Upper lobe of left lung (tissue), 6 donors: Measurements from ENCODE around the gene FAM9B. TPM values are rescaled to one million over a fixed set of nuclear protein-coding genes. Genes with fewer than 3 reads are reported as not detected.

Experiments
- ATAC-seq, 2 donors: fragments of 200-7000 bp; cut with Tn5 transposase; one replicate each; pipeline ENCODE4 v1.9.1; 2022; ENCODE audit warnings: mild to moderate bottlenecking in 2 of 2, moderate library complexity in 2 of 2; ENCODE audit not compliant: low FRiP score in 2 of 2
- DNase-seq, 2 donors: peaks; one replicate each; pipeline ENCODE4 v3.0.0-alpha.2; 2019 to 2020
- H3K27ac ChIP-seq, 4 donors: fragments of 200-600 bp; sonication (generic); one replicate each; pipeline ENCODE4 v1.5.1; 2016 to 2019
- H3K27me3 ChIP-seq, 4 donors: fragments of 200-600 bp; sonication (generic); one replicate each; pipeline ENCODE4 v1.5.1; 2017 to 2019
- H3K36me3 ChIP-seq, 4 donors: fragments of 200-600 bp; sonication (generic); one replicate each; pipeline ENCODE4 v1.5.1; 2016 to 2019
- H3K4me1 ChIP-seq, 4 donors: fragments of 200-600 bp; sonication (generic); one replicate each; pipeline ENCODE4 v1.5.1; 2018 to 2019
- H3K4me3 ChIP-seq, 4 donors: fragments of 200-600 bp; sonication (generic); one replicate each; pipeline ENCODE4 v1.5.1; 2017 to 2019; ENCODE audit warnings: mild to moderate bottlenecking in 2 of 4, moderate library complexity in 1 of 4
- H3K9me3 ChIP-seq, 4 donors: fragments of 200-600 bp; sonication (generic); one replicate each; pipeline ENCODE4 v1.5.1; 2018 to 2019
- CTCF ChIP-seq, 6 experiments: fragments of 450-650 bp in 4 of 6; fragments of 200-600 bp in 2 of 6; sonication (generic) in 2 of 6; IDR thresholded peaks; one replicate each; pipeline ENCODE4 v1.5.1; 2016 to 2019; ENCODE audit warnings: antibody characterized with exemption in 6 of 6
- EP300 ChIP-seq, 4 donors: sonication (generic); formaldehyde crosslinking; IDR thresholded peaks; one replicate each; pipeline ENCODE4 v1.5.1; 2017; ENCODE audit warnings: antibody characterized with exemption in 4 of 4, control low read depth in 2 of 4
- POLR2A ChIP-seq, 4 donors: fragments of 450-650 bp; IDR thresholded peaks; one replicate each; pipeline ENCODE4 v1.5.1; 2016 to 2017; ENCODE audit warnings: antibody characterized with exemption in 4 of 4, mild to moderate bottlenecking in 2 of 4
- POLR2AphosphoS5 ChIP-seq, 2 donors: sonication (generic); formaldehyde crosslinking; IDR thresholded peaks; one replicate each; pipeline ENCODE4 v1.5.1; 2017; ENCODE audit warnings: antibody characterized with exemption in 2 of 2
- WGBS, 2 donors: methylation state at CpG; one replicate each; pipeline ENCODE4 v1.1.5; 2017 to 2018; 5-methylcytosine and 5-hydroxymethylcytosine counted together
- total RNA-seq, 6 donors: library from RNA; depleted of rRNA in 4 of 6; stranded (reverse); fragments of >200 nt in 4 of 6; gene quantifications; one replicate each; pipeline versions ENCODE4 v1.1.0 to v1.2.1, GENCODE V29; 2016 to 2021
- donor health status: DM: no; HTN: no; CAD: no; lungs with moderate emphysema.
- donor health status: DM: no; HTN: yes; CAD: no; lungs with severe emphysema.

FAM9B gene
- under 1 TPM in 2 of 6 donors, not detected in 4; 0.37 to 0.51 TPM for total RNA-seq

DNA sequence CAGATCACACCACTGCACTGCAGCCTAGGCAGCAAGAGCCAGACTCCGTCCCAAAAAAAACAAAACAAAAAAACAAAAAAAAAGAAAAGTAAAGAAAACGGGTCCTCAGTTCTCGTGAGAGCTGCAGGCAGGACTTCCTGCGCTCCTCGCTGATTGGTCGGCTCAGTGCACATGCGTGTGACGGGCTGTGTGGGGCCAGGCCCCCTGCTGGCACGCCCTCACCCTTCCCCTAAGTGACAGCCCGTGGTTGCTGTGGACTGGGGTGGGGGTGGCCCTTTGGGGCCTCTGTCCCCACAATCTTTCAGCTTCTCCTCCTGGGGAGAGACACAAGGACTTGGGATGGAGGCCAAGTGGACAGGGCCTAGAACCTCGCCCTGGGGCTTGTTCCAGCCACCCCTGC, at the start of gene FAM9B:
Gene FAM9B (minus strand): TSS at position 139 of the 400 bp plus-strand sequence. CDS start 1,141 bp downstream, outside the sequence.
- Histone ChIP-seq H3K4me1 (no peaks in the 10 kb centered on the region), H3K4me3 (no peak within 1 kb of the TSS), H3K27me3 (no peaks in the 10 kb centered on the region), H3K9me3 (no peaks in the 10 kb centered on the region), H3K36me3 (no peaks in the 10 kb centered on the region), H3K27ac (no peak within 1 kb of the TSS)
- 85 to 92% methylated on average over 10 to 11 of the region's 11 CpGs for WGBS, 2 donors
- ATAC-seq (no peak), DNase-seq (peak in 1 of 2 donors; percentile 29)
- no peak for TF ChIP-seq CTCF (IDR thresholded peaks at IDR 0.05)
- TF ChIP-seq POLR2AphosphoS5 (IDR thresholded peaks at IDR 0.05), result no peak
- TF ChIP-seq POLR2A (IDR thresholded peaks at IDR 0.05), result no peak
- TF ChIP-seq EP300 (IDR thresholded peaks at IDR 0.05), result no peak

GRCh38 chrX:9081271-9081670, 47.3 kb upstream of the FAM9B start:
- 80 to 95% methylated on average over 2 of the region's 2 CpGs for WGBS, 2 donors
- no peak for DNase-seq
- no peak for TF ChIP-seq POLR2AphosphoS5 (IDR thresholded peaks at IDR 0.05)
- no peak for TF ChIP-seq CTCF (IDR thresholded peaks at IDR 0.05)
- no peak for TF ChIP-seq POLR2A (IDR thresholded peaks at IDR 0.05)
- no peak for TF ChIP-seq EP300 (IDR thresholded peaks at IDR 0.05)

GRCh38 chrX:9074326-9074725, 40.4 kb upstream of the FAM9B start:
- DNase-seq, result no peak
- TF ChIP-seq CTCF (IDR thresholded peaks at IDR 0.05), result no peak
- Histone ChIP-seq H3K36me3 (no peaks in the 10 kb centered on the region), H3K27ac (no peak overlapping the region), H3K9me3 (no peaks in the 10 kb centered on the region), H3K4me3 (no peak overlapping the region), H3K27me3 (no peaks in the 10 kb centered on the region), H3K4me1 (no peaks in the 10 kb centered on the region)
- WGBS, 2 donors, result 60 to 64% methylated on average over 5 of the region's 5 CpGs
- ATAC-seq, result no peak

More at GRCh38 chrX:9081271-9081670, 47.3 kb upstream of the FAM9B start:
- Histone ChIP-seq H3K27me3 (no peaks in the 10 kb centered on the region), H3K27ac (no peak overlapping the region), H3K9me3 (no peaks in the 10 kb centered on the region), H3K4me3 (no peak overlapping the region), H3K4me1 (no peaks in the 10 kb centered on the region), H3K36me3 (no peaks in the 10 kb centered on the region)
- no peak for ATAC-seq

DNA sequence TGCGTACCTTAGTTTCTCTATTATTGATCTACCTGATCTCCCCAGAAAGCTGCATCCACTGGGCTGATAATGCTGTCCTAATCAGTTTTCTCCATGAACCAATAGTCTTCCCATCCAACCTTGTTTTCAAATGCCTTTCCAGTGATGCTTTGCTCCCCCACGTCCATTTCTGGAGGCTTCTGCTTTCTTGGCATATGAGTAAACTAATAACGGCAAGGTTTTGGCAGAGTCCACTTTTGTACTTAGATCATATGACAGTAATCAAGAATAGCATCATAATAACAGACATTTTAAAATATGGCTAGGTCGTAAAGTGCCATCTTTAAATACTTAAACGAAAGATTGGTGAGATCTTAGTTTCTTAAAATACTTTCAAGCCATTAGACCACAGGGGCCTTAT, 38.4 kb upstream of the FAM9B start:
- ATAC-seq, result no peak
- Histone ChIP-seq H3K27me3 (no peaks in the 10 kb centered on the region), H3K4me1 (no peaks in the 10 kb centered on the region), H3K9me3 (no peaks in the 10 kb centered on the region), H3K27ac (no peak overlapping the region), H3K4me3 (no peak overlapping the region), H3K36me3 (no peaks in the 10 kb centered on the region)
- TF ChIP-seq POLR2A (IDR thresholded peaks at IDR 0.05), result no peak
- no peak for TF ChIP-seq POLR2AphosphoS5 (IDR thresholded peaks at IDR 0.05)
- no peak for TF ChIP-seq EP300 (IDR thresholded peaks at IDR 0.05)
- TF ChIP-seq CTCF (IDR thresholded peaks at IDR 0.05), result no peak
- 77 to 78% methylated on average over 5 of the region's 5 CpGs for WGBS, 2 donors
- no peak for DNase-seq

DNA sequence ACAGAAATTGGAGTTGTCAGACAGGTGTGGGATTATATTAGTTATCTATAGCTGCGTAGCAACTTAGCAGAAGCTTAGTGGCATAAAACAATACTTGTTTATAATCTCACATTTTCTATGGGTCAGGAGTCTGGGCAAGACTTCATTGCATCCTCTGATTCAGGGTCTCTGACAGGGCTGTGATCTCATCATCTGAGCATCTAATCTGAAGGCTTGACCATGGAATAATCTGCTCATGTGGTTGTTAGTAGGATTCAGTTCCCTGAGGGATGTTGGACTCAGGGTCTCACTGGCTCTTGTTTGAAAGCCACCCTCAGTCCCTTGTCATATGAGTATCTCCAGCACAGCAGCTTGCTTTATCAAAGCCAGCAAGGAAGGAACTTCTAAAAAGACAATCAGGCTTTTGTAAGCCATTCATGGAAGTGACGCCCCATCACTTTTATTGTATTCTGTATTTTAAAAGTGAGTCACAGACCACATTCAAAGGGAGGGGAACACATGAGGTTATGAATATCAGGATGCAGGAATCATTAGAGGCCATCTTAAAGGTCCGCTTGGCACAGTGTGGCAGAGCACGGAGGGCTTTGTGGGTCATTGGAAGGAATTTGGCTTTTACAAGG, 37.2 kb upstream of the FAM9B start:
- TF ChIP-seq EP300 (IDR thresholded peaks at IDR 0.05), result no peak
- TF ChIP-seq CTCF (IDR thresholded peaks at IDR 0.05), result no peak
- no peak for TF ChIP-seq POLR2A (IDR thresholded peaks at IDR 0.05)
- no peak for TF ChIP-seq POLR2AphosphoS5 (IDR thresholded peaks at IDR 0.05)
- no peaks in the 10 kb centered on the region for H3K36me3 ChIP-seq
- ATAC-seq, result no peak
- WGBS, 2 donors, result 90% methylated on average over 4 of the region's 4 CpGs
- H3K27me3 ChIP-seq, result no peaks in the 10 kb centered on the region
- H3K4me3 ChIP-seq, result no peak overlapping the region
- no peaks in the 10 kb centered on the region for H3K9me3 ChIP-seq
- H3K27ac ChIP-seq, result no peak overlapping the region
- no peaks in the 10 kb centered on the region for H3K4me1 ChIP-seq
- DNase-seq, result no peak
